H1 (cell line): ENCODE measurements around the gene WDR43. TPM values are rescaled to one million over a fixed set of nuclear protein-coding genes. Genes with fewer than 3 reads are reported as not detected.

ENCODE experiments used
- CTCF ChIA-PET: fragments of 300-600 bp; sonication (Branson Sonifier 250); formaldehyde crosslinking; loops from one replicate; lab custom pipeline; 2021; ENCODE audit not compliant: partially characterized antibody; lab: Charles Lee
- POLR2A ChIA-PET: fragments of 300-600 bp; sonication (Branson Sonifier 250); formaldehyde crosslinking; loops from one replicate; lab custom pipeline; 2021; ENCODE audit warnings: inconsistent platforms; ENCODE audit not compliant: partially characterized antibody; lab: Charles Lee
- DNase-seq, 2 experiments: peaks; one replicate each; pipeline versions ENCODE4 v3.0.0 to v3.0.0-alpha.2; 2010 to 2022; ENCODE audit warnings: low spot score in 2 of 2, low read depth in 1 of 2, mixed read lengths in 1 of 2
- FAIRE-seq: peaks from 2 replicates; lab custom pipeline; 2011; peaks lifted over from hg19 to GRCh38; lab: Jason Lieb, UNC
- H2AFZ ChIP-seq: 2 replicates; pipeline ENCODE4 v1.8.1; 2012; ENCODE audit warnings: low read length, inconsistent platforms
- H2AK5ac ChIP-seq: 2 replicates; pipeline ENCODE4 v1.6.1; 2013; ENCODE audit warnings: low read depth, low read length
- H2BK120ac ChIP-seq: replicated peaks from 2 replicates; pipeline ENCODE3; 2013; ENCODE audit warnings: low read depth, low read length, inconsistent platforms
- H2BK12ac ChIP-seq: 2 replicates; pipeline ENCODE4 v1.6.1; 2013; ENCODE audit warnings: low read depth, low read length
- H2BK15ac ChIP-seq: 2 replicates; pipeline ENCODE4 v1.6.1; 2013; ENCODE audit warnings: low read length
- H2BK20ac ChIP-seq: 2 replicates; pipeline ENCODE4 v1.6.1; 2013; ENCODE audit warnings: low read length
- H2BK5ac ChIP-seq: 2 replicates; pipeline ENCODE4 v1.6.1; 2013; ENCODE audit warnings: low read depth, low read length
- H3K14ac ChIP-seq: 2 replicates; pipeline ENCODE4 v1.6.1; 2013; ENCODE audit warnings: inconsistent platforms; ENCODE audit not compliant: insufficient read length
- H3K18ac ChIP-seq: 2 replicates; pipeline ENCODE4 v1.6.1; 2013; ENCODE audit warnings: low read length; ENCODE audit errors: extremely low read depth
- H3K23ac ChIP-seq: 2 replicates; pipeline ENCODE4 v1.6.1; 2013; ENCODE audit warnings: inconsistent platforms; ENCODE audit not compliant: insufficient read length
- H3K23me2 ChIP-seq: 2 replicates; pipeline ENCODE4 v1.6.1; 2013; ENCODE audit warnings: low read depth, low read length
- H3K27ac ChIP-seq: 2 replicates; pipeline ENCODE4 v1.6.1; 2011; ENCODE audit warnings: low read depth, low read length, inconsistent platforms
- H3K27me3 ChIP-seq, 4 experiments: replicated peaks in 1 of 4; 1 replicate in 1 of 4; 2 replicates in 3 of 4; pipeline versions ENCODE4 v1.6.1 to v1.8.1; 2011 to 2013; ENCODE audit warnings: low read length in 3 of 4, mild to moderate bottlenecking in 3 of 4, inconsistent platforms in 2 of 4, mixed read lengths in 2 of 4, moderate library complexity in 1 of 4; ENCODE audit not compliant: control insufficient read depth in 3 of 4, insufficient read depth in 3 of 4; ENCODE audit errors: extremely low read depth in 1 of 4
- H3K36me3 ChIP-seq, 4 experiments: 2 replicates each; pipeline versions ENCODE4 v1.6.1 to v1.8.1; 2011 to 2013; ENCODE audit warnings: mild to moderate bottlenecking in 4 of 4, low read length in 3 of 4, moderate library complexity in 2 of 4, control low read depth in 1 of 4, inconsistent platforms in 1 of 4; ENCODE audit not compliant: insufficient read depth in 4 of 4, control insufficient read depth in 2 of 4
- H3K4ac ChIP-seq: replicated peaks from 2 replicates; pipeline ENCODE3; 2013; ENCODE audit warnings: low read length, low read depth, mixed read lengths, inconsistent platforms; ENCODE audit not compliant: insufficient read length
- H3K4me1 ChIP-seq, 4 experiments: replicated peaks in 1 of 4; 1 replicate in 1 of 4; 2 replicates in 3 of 4; pipeline versions ENCODE4 v1.6.1 to v1.8.1; 2011 to 2013; ENCODE audit warnings: low read length in 3 of 4, inconsistent platforms in 2 of 4, mixed read lengths in 1 of 4; ENCODE audit not compliant: insufficient read depth in 4 of 4, control insufficient read depth in 3 of 4
- H3K4me2 ChIP-seq, 2 experiments: 2 replicates each; pipeline versions ENCODE4 v1.6.1 to v1.8.1; 2011 to 2013; ENCODE audit warnings: low read depth in 2 of 2, low read length in 2 of 2, control low read depth in 1 of 2, inconsistent platforms in 1 of 2, mild to moderate bottlenecking in 1 of 2; ENCODE audit not compliant: insufficient read depth in 1 of 2
- H3K4me3 ChIP-seq, 4 experiments: fragments of 200-600, 300-600 bp in 1 of 4; sonication (generic), shearing (Covaris generic), sonication (Bioruptor Twin) in 1 of 4; 2 replicates each; pipeline versions ENCODE4 v1.5.1 to v1.8.1; 2011 to 2016; ENCODE audit warnings: low read length in 4 of 4, low read depth in 3 of 4, control low read depth in 2 of 4, inconsistent platforms in 2 of 4, mild to moderate bottlenecking in 2 of 4, mixed read lengths in 1 of 4, moderate library complexity in 1 of 4; ENCODE audit not compliant: insufficient read depth in 2 of 4; ENCODE audit errors: extremely low read depth in 1 of 4
- H3K56ac ChIP-seq: replicated peaks from 2 replicates; pipeline ENCODE3; 2013; ENCODE audit warnings: low read depth, mild to moderate bottlenecking, mixed read lengths, low read length, inconsistent platforms; ENCODE audit not compliant: insufficient read length
- H3K79me1 ChIP-seq: 2 replicates; pipeline ENCODE4 v1.6.1; 2013; ENCODE audit warnings: low read depth, low read length, control low read depth
- H3K79me2 ChIP-seq, 2 experiments: 2 replicates each; pipeline versions ENCODE4 v1.6.1 to v1.8.1; 2012 to 2013; ENCODE audit warnings: low read length in 2 of 2, mild to moderate bottlenecking in 2 of 2, inconsistent platforms in 1 of 2; ENCODE audit not compliant: insufficient read depth in 2 of 2, control insufficient read depth in 1 of 2
- H3K9ac ChIP-seq, 4 experiments: replicated peaks in 1 of 4; 1 replicate in 1 of 4; 2 replicates in 3 of 4; pipeline versions ENCODE4 v1.6.1 to v1.8.1; 2011 to 2013; ENCODE audit warnings: low read depth in 3 of 4, low read length in 3 of 4, control low read depth in 2 of 4, mild to moderate bottlenecking in 2 of 4, moderate library complexity in 2 of 4, inconsistent platforms in 1 of 4; ENCODE audit errors: extremely low read depth in 1 of 4
- H3K9me3 ChIP-seq, 2 experiments: 2 replicates each; pipeline versions ENCODE4 v1.6.1 to v1.8.1; 2012 to 2013; ENCODE audit warnings: mild to moderate bottlenecking in 2 of 2, moderate library complexity in 2 of 2, control low read depth in 1 of 2, inconsistent platforms in 1 of 2, low read depth in 1 of 2, low read length in 1 of 2, mixed read lengths in 1 of 2; ENCODE audit not compliant: insufficient read depth in 2 of 2
- H4K20me1 ChIP-seq, 2 experiments: replicated peaks in 1 of 2; 2 replicates each; pipeline versions ENCODE3 to v1.8.1; 2011 to 2013; ENCODE audit warnings: inconsistent platforms in 2 of 2, low read length in 2 of 2, mild to moderate bottlenecking in 1 of 2; ENCODE audit not compliant: insufficient read depth in 2 of 2, control insufficient read depth in 1 of 2
- H4K5ac ChIP-seq: 2 replicates; pipeline ENCODE4 v1.6.1; 2013; ENCODE audit warnings: low read length, low read depth, mixed read lengths, inconsistent platforms; ENCODE audit not compliant: insufficient read length
- H4K8ac ChIP-seq: 2 replicates; pipeline ENCODE4 v1.8.0; 2013; ENCODE audit warnings: mild to moderate bottlenecking, moderate library complexity, low read length, inconsistent platforms; ENCODE audit not compliant: insufficient read depth; ENCODE audit errors: extremely low read depth
- H4K91ac ChIP-seq: replicated peaks from 2 replicates; pipeline ENCODE3; 2013; ENCODE audit warnings: low read length, mixed read lengths, inconsistent platforms; ENCODE audit not compliant: insufficient read length
- ATF3 ChIP-seq: IDR thresholded peaks from 2 replicates; pipeline ENCODE4 v1.6.1; 2011; ENCODE audit warnings: low read depth, mild to moderate bottlenecking, low read length; ENCODE audit not compliant: insufficient read depth
- CEBPB ChIP-seq: IDR thresholded peaks from 2 replicates; pipeline ENCODE4 v1.6.1; 2012; ENCODE audit warnings: low read depth, low read length
- JUN ChIP-seq: IDR thresholded peaks from 2 replicates; pipeline ENCODE4 v1.6.1; 2011; ENCODE audit warnings: low read depth, mild to moderate bottlenecking, improper control_type of control experiment, low read length
- KDM1A ChIP-seq: fragments of 200-600, 300-600 bp; sonication (generic); IDR thresholded peaks from 2 replicates; pipeline ENCODE4 v1.7.1; 2016; ENCODE audit warnings: mild to moderate bottlenecking, low read length, borderline replicate concordance
- RAD21 ChIP-seq, 2 experiments: IDR thresholded peaks in 1 of 2; conservative IDR thresholded peaks in 1 of 2; 2 replicates each; pipeline ENCODE4 v1.6.1; 2011; ENCODE audit warnings: low read depth in 2 of 2, low read length in 2 of 2, improper control_type of control experiment in 1 of 2, inconsistent platforms in 1 of 2, mild to moderate bottlenecking in 1 of 2, moderate library complexity in 1 of 2
- TAF7 ChIP-seq: optimal IDR thresholded peaks from 2 replicates; pipeline ENCODE3; 2011; ENCODE audit warnings: low read depth, mild to moderate bottlenecking, inconsistent platforms, low read length, moderate library complexity, borderline replicate concordance
- WGBS, 2 experiments: shearing (Covaris generic) in 1 of 2; methylation state at CpG; one replicate each; pipeline versions ENCODE4 v1.1.6 to v1.1.7; 2013 to 2015; ENCODE audit warnings: low lambda C conversion rate in 2 of 2, mixed read lengths in 2 of 2, inconsistent platforms in 1 of 2, low coverage in 1 of 2, missing lambda C conversion rate in 1 of 2; ENCODE audit not compliant: insufficient replicate concordance in 2 of 2, insufficient coverage in 1 of 2, insufficient read length in 1 of 2; ENCODE audit errors: extremely low coverage in 1 of 2, missing lambda C conversion rate in 1 of 2; 5-methylcytosine and 5-hydroxymethylcytosine counted together
- polyA plus RNA-seq, 7 experiments: library from polyadenylated mRNA; depleted of rRNA in 3 of 7; stranded (reverse) in 5 of 7; unstranded in 2 of 7; fragments of >200 nt in 5 of 7; fragments of 200-250 nt in 2 of 7; gene quantifications; 1 replicate in 5 of 7; 2 replicates in 1 of 7; 4 replicates in 1 of 7; pipeline versions ENCODE4 v1.2.1 to v1.2.3, GENCODE V29; 2011 to 2013; ENCODE audit warnings: missing spikeins in 2 of 7, mixed read lengths in 2 of 7
- total RNA-seq: library from RNA; stranded (reverse); fragmentation: NEBNext Ultra II Directional; extraction: Animal tissue kit (Norgen Biotek cat#: 25700); gene quantifications from 2 replicates; pipeline ENCODE4 v1.2.1, GENCODE V29; 2021

WDR43 gene
- total and polyA plus RNA-seq, 2 of the 8 experiments (the other 6 are each of a cell fraction or from before 2014, with no cell fraction given) = 57.8 to 142 TPM

- H2AK5ac ChIP-seq = no peak overlapping the region
- H4K8ac ChIP-seq = no peak overlapping the region
- H3K4me2 ChIP-seq = no peak overlapping the region
- CTCF ChIA-PET = interaction anchor here (0.6 to 1.0 kb wide), 2 partner anchors 129 to 289 kb away, joined by 3 read pairs; no protein-coding TSS in a partner anchor
- no peak overlapping the region for H2BK20ac ChIP-seq
- H3K4me1 ChIP-seq = peaks cover 2 to 7% (median 4%) of the 10 kb centered on the region in 4 experiments; a peak in 5 of 7 replicates
- H3K18ac ChIP-seq = no peak overlapping the region
- H4K5ac ChIP-seq = no peak overlapping the region
- peaks cover 0 to 3% of the 10 kb centered on the region in 2 experiments for H4K20me1 ChIP-seq
- POLR2A ChIA-PET = interaction anchor here (1.0 to 3.6 kb wide), 6 partner anchors 8 to 80 kb away, joined by 3 to 16 read pairs (median 4); partner anchors contain the start of gene TRMT61B
- H3K4ac ChIP-seq = no peak overlapping the region
- WGBS, 2 experiments = 83% methylated on average over 11 of the region's 11 CpGs; no CpG with 5 or more reads in 1 of the 2 experiments
- H3K9ac ChIP-seq = no peak overlapping the region
- no peaks in the 10 kb centered on the region for H3K23me2 ChIP-seq
- no peak overlapping the region for H2BK5ac ChIP-seq
- H3K56ac ChIP-seq = no peak overlapping the region
- peaks cover 11 to 49% (median 38%) of the 10 kb centered on the region in 4 experiments for H3K36me3 ChIP-seq
- H4K91ac ChIP-seq = no peak overlapping the region
- no peak for FAIRE-seq
- no peaks in the 10 kb centered on the region for H3K79me1 ChIP-seq
- peaks cover 0 to 1% (median 0%) of the 10 kb centered on the region in 4 experiments; a peak in 1 of 7 replicates for H3K27me3 ChIP-seq
- H2BK120ac ChIP-seq = no peak overlapping the region
- H3K27ac ChIP-seq = no peak overlapping the region
- peaks cover 16 to 21% of the 10 kb centered on the region in 2 experiments; a peak in 3 of 4 replicates for H3K9me3 ChIP-seq
- H2AFZ ChIP-seq = no peak overlapping the region
- H2BK12ac ChIP-seq = no peak overlapping the region
- H3K79me2 ChIP-seq = no peaks in the 10 kb centered on the region
- no peak overlapping the region for H2BK15ac ChIP-seq
- no peak overlapping the region for H3K14ac ChIP-seq
- no peak overlapping the region for H3K23ac ChIP-seq
- TF ChIP-seq RAD21 (IDR thresholded peaks at IDR 0.05 in 1 of 2, conservative IDR thresholded peaks at IDR 0.05 in 1 of 2; ENCODE audit: low read depth in 2 of 2, low read length in 2 of 2) (no peak), JUN (no peak), TAF7 (no peak), KDM1A (no peak), CEBPB (no peak), ATF3 (no peak)
- TF ChIP-seq, all 59 proteins: peak for 0
- no peak for DNase-seq
- no peak overlapping the region for H3K4me3 ChIP-seq
These were observed 55.3 kb downstream of the WDR43 start for GRCh38 chr2:28949617-28950305.
